Measurements from ENCODE around the gene FOXO4. TPM values are rescaled to one million over a fixed set of nuclear protein-coding genes. Genes with fewer than 3 reads are reported as not detected.

Gene FOXO4
- total and polyA plus RNA-seq, 2 of the 13 experiments (the other 11 are each of a cell fraction or from before 2014, with no cell fraction given): 5.1 to 5.7 TPM

DNA sequence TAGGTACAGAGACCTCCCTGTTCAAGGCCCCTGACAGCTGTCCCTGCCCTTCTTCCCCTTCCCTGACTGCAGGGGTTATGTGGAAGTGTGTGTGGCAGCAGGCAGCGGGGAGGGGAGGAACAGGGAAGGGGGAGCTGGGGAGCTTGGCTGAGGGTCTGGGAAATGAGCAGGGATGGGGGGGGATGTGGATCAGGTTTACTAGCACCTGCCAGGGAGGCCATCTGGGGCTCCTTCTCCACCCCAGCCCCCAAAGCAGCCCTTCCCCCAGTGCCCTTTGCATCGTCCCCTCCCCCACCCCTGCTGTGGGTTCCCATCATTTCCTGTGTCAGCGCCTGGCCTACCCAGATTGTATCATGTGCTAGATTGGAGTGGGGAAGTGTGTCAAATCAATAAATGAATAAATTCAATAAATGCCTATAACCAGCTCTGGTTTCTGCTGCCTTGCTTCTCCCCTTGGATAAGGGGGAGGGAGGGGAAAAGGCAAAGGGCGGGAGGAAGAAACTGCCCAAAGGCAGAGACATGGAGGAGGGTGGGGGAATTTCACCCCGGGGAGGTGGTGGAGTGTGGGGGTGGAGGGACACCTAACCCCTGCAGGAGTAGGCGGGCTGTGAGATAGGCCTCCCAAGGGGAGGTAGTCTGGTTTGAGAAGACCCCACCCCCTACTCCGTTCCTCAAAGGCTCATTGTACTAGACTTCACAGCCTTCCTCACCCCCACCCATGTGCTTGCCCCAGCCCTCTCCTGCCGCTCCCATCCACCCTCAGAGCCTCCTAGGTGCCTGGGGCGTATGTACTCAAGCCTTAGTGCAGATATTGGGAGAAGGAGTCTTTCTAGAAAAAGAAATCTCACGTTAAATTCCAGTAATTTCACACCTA, 7.7 kb downstream of the FOXO4 start:
- no peak for TF ChIP-seq JUN (CRISPR knock-in tag; IDR thresholded peaks at IDR 0.05)
- TF ChIP-seq, protein P1, sequence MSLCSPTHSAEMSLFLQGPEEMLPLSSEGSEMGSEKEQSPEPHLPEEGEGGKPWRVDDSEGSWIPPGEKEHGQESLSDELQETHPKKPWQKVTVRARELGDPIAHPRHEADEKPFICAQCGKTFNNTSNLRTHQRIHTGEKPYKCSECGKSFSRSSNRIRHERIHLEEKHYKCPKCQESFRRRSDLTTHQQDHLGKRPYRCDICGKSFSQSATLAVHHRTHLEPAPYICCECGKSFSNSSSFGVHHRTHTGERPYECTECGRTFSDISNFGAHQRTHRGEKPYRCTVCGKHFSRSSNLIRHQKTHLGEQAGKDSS (CRISPR knock-in tag; IDR thresholded peaks at IDR 0.05; ENCODE audit: borderline replicate concordance, low read depth): no peak
- TF ChIP-seq, protein P2, sequence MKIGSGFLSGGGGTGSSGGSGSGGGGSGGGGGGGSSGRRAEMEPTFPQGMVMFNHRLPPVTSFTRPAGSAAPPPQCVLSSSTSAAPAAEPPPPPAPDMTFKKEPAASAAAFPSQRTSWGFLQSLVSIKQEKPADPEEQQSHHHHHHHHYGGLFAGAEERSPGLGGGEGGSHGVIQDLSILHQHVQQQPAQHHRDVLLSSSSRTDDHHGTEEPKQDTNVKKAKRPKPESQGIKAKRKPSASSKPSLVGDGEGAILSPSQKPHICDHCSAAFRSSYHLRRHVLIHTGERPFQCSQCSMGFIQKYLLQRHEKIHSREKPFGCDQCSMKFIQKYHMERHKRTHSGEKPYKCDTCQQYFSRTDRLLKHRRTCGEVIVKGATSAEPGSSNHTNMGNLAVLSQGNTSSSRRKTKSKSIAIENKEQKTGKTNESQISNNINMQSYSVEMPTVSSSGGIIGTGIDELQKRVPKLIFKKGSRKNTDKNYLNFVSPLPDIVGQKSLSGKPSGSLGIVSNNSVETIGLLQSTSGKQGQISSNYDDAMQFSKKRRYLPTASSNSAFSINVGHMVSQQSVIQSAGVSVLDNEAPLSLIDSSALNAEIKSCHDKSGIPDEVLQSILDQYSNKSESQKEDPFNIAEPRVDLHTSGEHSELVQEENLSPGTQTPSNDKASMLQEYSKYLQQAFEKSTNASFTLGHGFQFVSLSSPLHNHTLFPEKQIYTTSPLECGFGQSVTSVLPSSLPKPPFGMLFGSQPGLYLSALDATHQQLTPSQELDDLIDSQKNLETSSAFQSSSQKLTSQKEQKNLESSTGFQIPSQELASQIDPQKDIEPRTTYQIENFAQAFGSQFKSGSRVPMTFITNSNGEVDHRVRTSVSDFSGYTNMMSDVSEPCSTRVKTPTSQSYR (CRISPR knock-in tag; IDR thresholded peaks at IDR 0.05; ENCODE audit: borderline replicate concordance): peak; percentile 74
- Histone ChIP-seq H3K27ac (ENCODE audit: extremely low read length, insufficient read depth, low read length) (peak overlapping the region; percentile 18), H3K27me3 (ENCODE audit: control insufficient read depth in 1 of 2, insufficient read depth in 2 of 2, low read length in 2 of 2) (no peaks in the 10 kb centered on the region), H3K9ac (ENCODE audit: insufficient read depth, low read depth, low read length) (no peak overlapping the region), H4K20me1 (ENCODE audit: insufficient read depth, low read length) (no peaks in the 10 kb centered on the region), H3K4me1 (ENCODE audit: insufficient read depth, low read length) (peaks cover 29% of the 10 kb centered on the region), H3K36me3 (replicated peaks in 1 of 2; ENCODE audit: control insufficient read depth in 1 of 2, insufficient read depth in 2 of 2, low read length in 2 of 2) (no peaks in the 10 kb centered on the region), H3K4me3 (replicated peaks in 1 of 3; ENCODE audit: insufficient read depth in 1 of 3, low read depth in 2 of 3, low read length in 3 of 3) (peak overlapping the region in 1 of 3 experiments; percentile 23; a peak in 2 of 6 replicates), H3K9me3 (ENCODE audit: low read length) (no peaks in the 10 kb centered on the region), H3K4me2 (ENCODE audit: low read depth, low read length) (peak overlapping the region; percentile 58), H2AFZ (ENCODE audit: low read length) (no peak overlapping the region), H3K79me2 (ENCODE audit: insufficient read depth, low read length) (no peaks in the 10 kb centered on the region)
- DNase-seq (ENCODE audit: low spot score) (no peak), ATAC-seq (peak; percentile 57), FAIRE-seq (peak; percentile 44)
- in situ Hi-C loops (cut with HindIII; ENCODE audit: extremely low pct_ligation_motif_present, low pct_unique_long_range_greater_than_20kb): no loop called here
- CTCF ChIA-PET (ENCODE audit: low intra/inter-chr PET ratio, low total read pairs): no interaction called here
- POLR2A ChIA-PET: interaction anchor here (2.8 kb wide), 1 partner anchor 15 kb away, joined by 14 read pairs; the partner anchor contains the start of gene MED12
- 39% methylated on average over 6 of the region's 10 CpGs for WGBS (ENCODE audit: low lambda C conversion rate)
- no TSS peak for BruUV-seq (replicated peaks)
- intact Hi-C loops (cut with micrococcal nuclease; ENCODE audit: unreplicated experiment): no loop called here

Data from HepG2 (cell line).